Measurements from ENCODE around the gene TRIM22.

The TRIM22 gene

GRCh38 chr11:5749836-5750235 is 60.2 kb downstream of the TRIM22 start:
- no peak for DNase-seq

DNA sequence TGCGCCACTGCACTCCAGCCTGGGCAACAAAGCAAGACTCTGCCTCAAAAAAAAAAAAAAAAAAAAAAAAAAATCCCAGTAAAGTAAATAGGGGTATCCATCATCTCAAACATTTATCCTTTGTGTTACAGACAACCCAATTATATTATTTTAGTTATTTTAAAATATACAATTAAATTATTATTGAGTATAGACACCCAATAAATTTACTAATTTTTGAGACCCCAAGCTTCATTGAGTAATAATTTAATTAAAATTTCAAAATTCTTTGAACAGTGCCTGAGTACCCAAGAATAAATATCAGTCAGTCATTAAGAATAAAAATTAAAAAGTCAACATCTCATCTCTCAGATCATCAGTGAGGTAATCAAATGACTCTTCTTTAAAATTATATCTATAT is 64.4 kb downstream of the TRIM22 start, which contains the start of gene OR52N4:
OR52N4 (plus strand) TSS at position 301 of the 400 bp plus-strand sequence. CDS start 498 bp downstream, outside the sequence.
- DNase-seq: no peak
